ENCODE data around the gene PODXL2.
"Not testable (repeated sequence)": the region's sequence is repeated elsewhere in the genome, so short reads cannot be mapped to it uniquely, and the experiment has no call there.

Gene PODXL2

DNA sequence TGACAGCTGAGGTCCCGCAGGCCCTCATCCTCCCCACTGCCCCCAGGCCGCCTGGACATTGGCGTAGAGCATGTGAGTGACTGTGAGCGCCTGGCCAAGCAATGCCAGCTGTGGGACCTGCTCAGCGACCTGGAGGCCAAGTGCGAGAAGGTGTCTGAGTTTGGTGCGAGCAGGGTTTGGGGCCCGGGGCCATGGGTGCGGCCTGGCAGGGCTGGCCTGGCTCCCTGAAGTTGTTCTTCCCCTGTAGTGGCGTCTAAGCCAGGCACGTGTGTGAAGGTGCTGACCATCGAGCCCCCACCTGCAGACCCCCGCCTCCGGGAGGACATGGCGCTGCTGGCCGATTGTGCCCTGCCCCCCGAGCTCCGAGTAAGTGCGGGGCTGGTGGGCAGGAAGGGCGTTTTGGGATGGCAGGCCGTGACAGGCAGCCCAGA lies 48.0 kb downstream of the PODXL2 start:
- Histone ChIP-seq H3K9me3 (ENCODE audit: control insufficient read depth, insufficient read depth, low read depth, low read length) (no peaks in the 10 kb centered on the region), H3K36me3 (ENCODE audit: control insufficient read depth, insufficient read depth, low read length) (no peaks in the 10 kb centered on the region), H3K27me3 (ENCODE audit: control insufficient read depth, insufficient read depth, low read length) (peaks cover 10% of the 10 kb centered on the region), H3K4me3 (ENCODE audit: low read depth, low read length) (no peak overlapping the region), H3K9ac (ENCODE audit: low read length) (no peak overlapping the region), H3K4me1 (ENCODE audit: control insufficient read depth, insufficient read depth, low read length) (peaks cover 11% of the 10 kb centered on the region), H3K27ac (ENCODE audit: low read depth, low read length) (no peak overlapping the region)

DNA sequence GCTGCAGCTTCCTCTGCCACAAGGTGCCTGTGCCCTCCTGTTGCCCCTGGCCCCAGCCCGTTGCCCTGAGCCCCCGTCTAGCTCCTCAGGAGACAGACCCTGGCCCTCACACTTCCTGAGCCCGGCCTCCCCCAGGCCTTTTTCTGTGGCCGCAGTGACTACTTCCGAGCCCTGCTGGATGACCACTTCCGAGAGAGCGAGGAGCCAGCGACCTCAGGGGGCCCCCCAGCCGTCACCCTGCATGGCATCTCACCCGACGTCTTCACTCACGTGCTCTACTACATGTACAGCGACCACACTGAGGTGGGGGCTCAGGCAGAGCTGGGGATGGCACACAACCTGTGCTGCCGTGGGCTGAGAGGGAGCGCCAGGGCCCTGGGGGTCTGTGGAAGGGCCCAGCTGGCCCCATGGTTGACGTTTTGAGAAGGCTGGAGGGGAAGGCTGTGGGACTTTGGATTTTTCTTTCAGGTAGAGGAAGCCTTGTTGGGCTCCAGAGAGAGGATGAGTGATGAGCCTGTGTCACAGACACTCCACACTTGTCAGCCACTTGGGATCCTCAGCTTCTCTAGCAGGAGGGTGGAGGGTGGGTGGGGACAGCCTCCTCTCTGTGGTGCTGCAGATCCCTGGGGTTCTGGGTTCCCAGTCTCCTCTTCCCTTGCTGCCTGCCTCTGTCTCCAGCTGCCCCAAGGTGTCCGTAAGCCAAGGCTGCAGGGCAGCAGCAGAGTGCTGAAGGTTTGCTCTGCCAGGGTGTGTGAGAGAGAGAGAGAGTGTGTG lies 48.7 kb downstream of the PODXL2 start:
- H3K9me3 ChIP-seq (ENCODE audit: control insufficient read depth, insufficient read depth, low read depth, low read length), result no peaks in the 10 kb centered on the region
- no peak overlapping the region for H3K27ac ChIP-seq (ENCODE audit: low read depth, low read length)
- no peak overlapping the region for H3K9ac ChIP-seq (ENCODE audit: low read length)
- H3K27me3 ChIP-seq (ENCODE audit: control insufficient read depth, insufficient read depth, low read length), result peaks cover 10% of the 10 kb centered on the region
- peaks cover 12% of the 10 kb centered on the region for H3K4me1 ChIP-seq (ENCODE audit: control insufficient read depth, insufficient read depth, low read length)
- H3K4me3 ChIP-seq (ENCODE audit: low read depth, low read length), result no peak overlapping the region
- no peaks in the 10 kb centered on the region for H3K36me3 ChIP-seq (ENCODE audit: control insufficient read depth, insufficient read depth, low read length)

GRCh38 chr3:127678315-127678599 lies 49.3 kb downstream of the PODXL2 start:
- Histone ChIP-seq H3K27ac (ENCODE audit: low read depth, low read length) (no peak overlapping the region), H3K4me1 (ENCODE audit: control insufficient read depth, insufficient read depth, low read length) (peaks cover 13% of the 10 kb centered on the region), H3K9me3 (ENCODE audit: control insufficient read depth, insufficient read depth, low read depth, low read length) (no peaks in the 10 kb centered on the region), H3K36me3 (ENCODE audit: control insufficient read depth, insufficient read depth, low read length) (no peaks in the 10 kb centered on the region), H3K27me3 (ENCODE audit: control insufficient read depth, insufficient read depth, low read length) (peaks cover 10% of the 10 kb centered on the region), H3K4me3 (ENCODE audit: low read depth, low read length) (no peak overlapping the region), H3K9ac (ENCODE audit: low read length) (no peak overlapping the region)

- peaks cover 7% of the 10 kb centered on the region for H3K4me1 ChIP-seq (ENCODE audit: control insufficient read depth, insufficient read depth, low read length)
- H3K27ac ChIP-seq (ENCODE audit: low read depth, low read length), result no peak overlapping the region
- H3K27me3 ChIP-seq (ENCODE audit: control insufficient read depth, insufficient read depth, low read length), result peaks cover 4% of the 10 kb centered on the region; the same call in 1 of the 2 replicates
- no peaks in the 10 kb centered on the region for H3K36me3 ChIP-seq (ENCODE audit: control insufficient read depth, insufficient read depth, low read length)
- H3K9ac ChIP-seq (ENCODE audit: low read length), result no peak overlapping the region
- no peak overlapping the region for H3K4me3 ChIP-seq (ENCODE audit: low read depth, low read length)
- no peaks in the 10 kb centered on the region for H3K9me3 ChIP-seq (ENCODE audit: control insufficient read depth, insufficient read depth, low read depth, low read length)
Measured at GRCh38 chr3:127678611-127679533, 49.9 kb downstream of the PODXL2 start.

DNA sequence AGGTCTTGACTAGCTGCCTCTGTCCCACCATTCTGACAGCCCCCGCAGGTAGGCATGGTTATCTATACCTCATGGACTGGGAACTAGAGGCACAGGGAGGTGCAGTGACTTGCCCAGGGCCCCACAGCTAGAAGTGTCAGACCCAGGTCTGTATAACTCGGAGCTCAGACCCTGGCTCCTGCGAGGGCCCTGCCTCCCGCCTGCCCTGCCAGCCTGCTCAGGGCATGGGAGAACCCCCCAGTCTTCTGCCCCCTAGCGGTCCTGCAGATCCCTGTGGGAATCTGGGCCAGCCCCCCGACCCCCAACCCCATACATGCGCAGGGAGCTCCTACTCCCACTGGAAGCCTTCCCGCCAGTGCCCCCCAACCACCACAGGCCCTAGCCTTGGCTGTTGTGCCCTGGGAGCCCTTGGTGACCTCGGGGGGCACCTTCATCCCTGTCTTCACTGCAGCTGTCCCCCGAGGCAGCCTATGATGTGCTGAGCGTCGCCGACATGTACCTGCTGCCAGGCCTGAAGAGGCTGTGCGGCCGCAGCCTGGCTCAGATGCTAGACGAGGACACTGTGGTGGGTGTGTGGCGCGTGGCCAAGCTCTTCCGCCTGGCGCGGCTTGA lies 50.7 kb downstream of the PODXL2 start:
- Histone ChIP-seq H3K4me1 (ENCODE audit: control insufficient read depth, insufficient read depth, low read length) (peaks cover 4% of the 10 kb centered on the region; the same call in 1 of the 2 replicates), H3K27ac (ENCODE audit: low read depth, low read length) (no peak overlapping the region), H3K27me3 (ENCODE audit: control insufficient read depth, insufficient read depth, low read length) (no peaks in the 10 kb centered on the region), H3K4me3 (ENCODE audit: low read depth, low read length) (no peak overlapping the region), H3K9ac (ENCODE audit: low read length) (no peak overlapping the region), H3K36me3 (ENCODE audit: control insufficient read depth, insufficient read depth, low read length) (no peaks in the 10 kb centered on the region), H3K9me3 (ENCODE audit: control insufficient read depth, insufficient read depth, low read depth, low read length) (no peaks in the 10 kb centered on the region)

DNA sequence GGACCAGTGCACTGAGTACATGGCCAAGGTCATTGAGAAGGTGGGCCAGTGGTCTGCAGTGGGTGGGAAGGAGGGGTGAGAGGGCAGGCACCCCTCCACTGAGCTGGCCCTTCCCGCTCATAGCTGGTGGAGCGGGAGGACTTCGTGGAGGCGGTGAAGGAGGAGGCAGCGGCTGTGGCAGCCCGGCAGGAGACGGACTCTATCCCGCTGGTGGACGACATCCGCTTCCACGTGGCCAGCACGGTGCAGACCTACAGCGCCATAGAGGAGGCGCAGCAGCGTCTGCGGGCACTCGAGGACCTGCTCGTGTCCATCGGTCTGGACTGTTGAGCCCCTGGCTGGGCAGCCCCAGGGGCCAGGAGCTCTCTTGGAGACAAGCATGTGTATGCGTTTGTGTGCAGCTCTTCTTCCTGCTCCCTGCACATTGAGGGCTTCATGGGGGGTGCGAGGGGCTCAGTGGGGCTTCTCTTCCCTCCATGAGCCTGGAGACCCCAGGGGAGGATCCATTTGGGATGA lies 51.2 kb downstream of the PODXL2 start:
- Histone ChIP-seq H3K27ac (ENCODE audit: low read depth, low read length) (no peak overlapping the region), H3K9me3 (ENCODE audit: control insufficient read depth, insufficient read depth, low read depth, low read length) (no peaks in the 10 kb centered on the region), H3K36me3 (ENCODE audit: control insufficient read depth, insufficient read depth, low read length) (no peaks in the 10 kb centered on the region), H3K9ac (ENCODE audit: low read length) (no peak overlapping the region), H3K4me1 (ENCODE audit: control insufficient read depth, insufficient read depth, low read length) (peaks cover 4% of the 10 kb centered on the region; the same call in 1 of the 2 replicates), H3K4me3 (ENCODE audit: low read depth, low read length) (no peak overlapping the region), H3K27me3 (ENCODE audit: control insufficient read depth, insufficient read depth, low read length) (no peaks in the 10 kb centered on the region)

- H3K36me3 ChIP-seq (ENCODE audit: control insufficient read depth, insufficient read depth, low read length), result no peaks in the 10 kb centered on the region
- peaks cover 4% of the 10 kb centered on the region; the same call in 1 of the 2 replicates for H3K4me1 ChIP-seq (ENCODE audit: control insufficient read depth, insufficient read depth, low read length)
- H3K27me3 ChIP-seq (ENCODE audit: control insufficient read depth, insufficient read depth, low read length), result no peaks in the 10 kb centered on the region
- no peaks in the 10 kb centered on the region for H3K9me3 ChIP-seq (ENCODE audit: control insufficient read depth, insufficient read depth, low read depth, low read length)
- no peak overlapping the region for H3K9ac ChIP-seq (ENCODE audit: low read length)
- no peak overlapping the region for H3K4me3 ChIP-seq (ENCODE audit: low read depth, low read length)
- H3K27ac ChIP-seq (ENCODE audit: low read depth, low read length), result no peak overlapping the region
Measured at GRCh38 chr3:127680798-127681221, 51.8 kb downstream of the PODXL2 start.

DNA sequence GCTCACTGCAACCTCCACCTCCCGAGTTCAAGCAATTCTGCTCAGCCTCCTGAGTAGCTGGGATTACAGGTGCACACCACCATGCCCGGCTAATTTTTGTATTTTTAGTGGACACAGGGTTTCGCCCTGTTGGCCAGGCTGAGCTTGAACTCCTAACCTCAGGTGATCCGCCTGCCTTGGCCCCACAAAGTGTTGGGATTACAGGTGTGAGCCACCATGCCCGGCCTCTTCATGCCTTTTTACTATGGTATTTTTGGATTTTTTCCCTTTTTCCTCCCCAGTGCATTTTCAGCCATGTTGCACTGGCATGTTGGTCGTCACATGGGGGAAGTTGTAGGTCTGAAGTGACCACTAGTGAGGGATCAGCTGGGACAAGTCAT lies 53.2 kb downstream of the PODXL2 start:
- not testable (repeated sequence) for H3K36me3 ChIP-seq (ENCODE audit: control insufficient read depth, insufficient read depth, low read length); H3K9me3 ChIP-seq (ENCODE audit: control insufficient read depth, insufficient read depth, low read depth, low read length); H3K27me3 ChIP-seq (ENCODE audit: control insufficient read depth, insufficient read depth, low read length); H3K9ac ChIP-seq (ENCODE audit: low read length); H3K27ac ChIP-seq (ENCODE audit: low read depth, low read length); H3K4me1 ChIP-seq (ENCODE audit: control insufficient read depth, insufficient read depth, low read length); H3K4me3 ChIP-seq (ENCODE audit: low read depth, low read length)

DNA sequence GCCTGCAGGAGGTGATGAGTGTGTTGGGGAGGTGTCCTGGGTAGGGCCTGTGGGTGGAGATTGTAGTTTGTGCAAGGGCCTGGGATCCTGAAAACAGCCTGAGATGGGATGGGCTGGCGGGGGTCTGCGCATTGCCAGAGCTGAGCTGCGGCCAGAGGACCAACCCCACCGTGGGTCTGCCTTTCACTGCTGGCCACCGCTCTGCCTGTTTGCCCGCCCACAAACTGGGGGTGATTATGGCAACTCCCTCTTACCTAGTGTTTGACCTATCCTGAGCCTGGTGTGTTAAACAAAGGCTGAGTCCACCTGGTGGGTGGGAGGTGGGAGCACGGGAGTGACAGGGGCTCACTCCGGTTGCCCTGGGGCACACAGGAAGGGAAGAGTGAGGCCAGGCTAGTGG lies 53.6 kb downstream of the PODXL2 start:
- Histone ChIP-seq H3K9me3 (ENCODE audit: control insufficient read depth, insufficient read depth, low read depth, low read length) (no peaks in the 10 kb centered on the region; the same call in 1 of the 2 replicates), H3K4me1 (ENCODE audit: control insufficient read depth, insufficient read depth, low read length) (peaks cover 4% of the 10 kb centered on the region; the same call in 1 of the 2 replicates), H3K27ac (ENCODE audit: low read depth, low read length) (no peak overlapping the region)

DNA sequence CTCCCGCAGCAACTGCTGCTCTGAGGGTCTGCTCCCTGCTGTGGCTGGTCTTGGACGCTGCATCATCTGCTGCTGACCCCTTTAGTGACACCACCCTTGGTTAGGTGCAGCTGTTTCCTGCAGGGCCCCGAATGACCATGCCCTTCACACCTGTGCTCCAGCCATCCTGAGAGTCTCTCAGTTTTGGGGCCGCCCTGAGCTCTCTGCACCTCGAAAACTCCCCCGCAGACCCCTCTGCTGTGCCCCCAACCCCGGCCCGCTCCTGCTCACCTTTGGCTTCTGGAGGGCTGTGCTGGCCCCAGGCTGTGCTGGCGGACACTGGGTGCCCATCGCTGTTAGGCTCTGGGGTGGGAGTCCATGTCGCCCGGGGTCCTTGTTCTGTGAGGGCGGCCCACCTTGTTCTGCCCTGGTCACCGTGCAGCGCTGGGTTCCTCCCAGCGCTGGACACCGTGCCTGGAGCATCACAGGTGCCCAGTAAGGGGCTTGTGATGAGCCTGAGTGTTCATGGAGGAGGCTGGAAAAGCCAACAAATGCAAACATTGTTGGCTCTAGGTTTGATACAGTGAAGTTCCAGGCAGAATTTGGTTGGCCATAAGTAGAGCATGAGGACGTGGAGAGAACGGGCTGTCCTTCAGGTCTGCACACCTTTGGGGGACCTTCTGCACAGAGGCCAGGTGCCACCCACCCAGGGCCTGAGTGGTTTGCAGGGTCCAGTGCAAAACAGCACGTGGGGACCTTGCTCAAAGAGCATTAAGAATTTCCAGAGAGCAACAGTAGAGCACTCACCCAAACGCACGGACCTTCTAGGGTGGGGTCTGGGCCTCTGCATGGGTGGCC lies 56.1 kb downstream of the PODXL2 start:
- no peaks in the 10 kb centered on the region for H3K36me3 ChIP-seq (ENCODE audit: control insufficient read depth, insufficient read depth, low read length)
- peaks cover 23% of the 10 kb centered on the region for H3K4me1 ChIP-seq (ENCODE audit: control insufficient read depth, insufficient read depth, low read length)
- no peaks in the 10 kb centered on the region for H3K27me3 ChIP-seq (ENCODE audit: control insufficient read depth, insufficient read depth, low read length)
- no peak overlapping the region for H3K27ac ChIP-seq (ENCODE audit: low read depth, low read length)
- H3K4me3 ChIP-seq (ENCODE audit: low read depth, low read length), result no peak overlapping the region
- no peaks in the 10 kb centered on the region; the same call in 1 of the 2 replicates for H3K9me3 ChIP-seq (ENCODE audit: control insufficient read depth, insufficient read depth, low read depth, low read length)
- H3K9ac ChIP-seq (ENCODE audit: low read length), result no peak overlapping the region

More for the DNA sequence above, 53.6 kb downstream of the PODXL2 start:
- Histone ChIP-seq H3K9ac (ENCODE audit: low read length) (no peak overlapping the region), H3K36me3 (ENCODE audit: control insufficient read depth, insufficient read depth, low read length) (no peaks in the 10 kb centered on the region), H3K4me3 (ENCODE audit: low read depth, low read length) (no peak overlapping the region), H3K27me3 (ENCODE audit: control insufficient read depth, insufficient read depth, low read length) (no peaks in the 10 kb centered on the region)

Measured in HUES6 (cell line).